Activated CD8-positive, alpha-beta memory T cell treated with anti-CD3 and anti-CD28 coated beads, Interleukin-2, amount 50 U/mL, for 4 hours (primary cell): ENCODE results near the gene TBX5.

Experiments
- DNase-seq: peaks from one replicate; pipeline ENCODE4 v3.0.0-alpha.2; 2020

Gene TBX5

GRCh38 chr12:114430306-114430705, 24.4 kb upstream of the TBX5 start:
- DNase-seq, result no peak

- DNase-seq, result no peak
Observed at GRCh38 chr12:114425031-114425626, 19.2 kb upstream of the TBX5 start.

GRCh38 chr12:114420944-114421335, 15.0 kb upstream of the TBX5 start:
- no peak for DNase-seq

GRCh38 chr12:114420182-114420943, 14.4 kb upstream of the TBX5 start:
- no peak for DNase-seq

GRCh38 chr12:114416028-114416427, 10.1 kb upstream of the TBX5 start:
- DNase-seq, result no peak

GRCh38 chr12:114415525-114415868, 9.6 kb upstream of the TBX5 start:
- DNase-seq, result no peak

- DNase-seq, result no peak
Observed at GRCh38 chr12:114414866-114415524, 9.1 kb upstream of the TBX5 start.

- DNase-seq, result no peak
Observed at GRCh38 chr12:114414031-114414865, 8.3 kb upstream of the TBX5 start.

- no peak for DNase-seq
Observed at GRCh38 chr12:114412825-114413749, 7.1 kb upstream of the TBX5 start.

- DNase-seq, result no peak
Observed at GRCh38 chr12:114412307-114412706, 6.4 kb upstream of the TBX5 start.

GRCh38 chr12:114411071-114411837, 5.3 kb upstream of the TBX5 start:
- DNase-seq, result no peak

GRCh38 chr12:114409852-114410600, 4.1 kb upstream of the TBX5 start:
- no peak for DNase-seq

GRCh38 chr12:114408886-114409851, 3.2 kb upstream of the TBX5 start:
- no peak for DNase-seq

GRCh38 chr12:114408471-114408885, 2.5 kb upstream of the TBX5 start:
- no peak for DNase-seq

- no peak for DNase-seq
Observed at GRCh38 chr12:114407842-114408411, 2.0 kb upstream of the TBX5 start.

- no peak for DNase-seq
Observed at GRCh38 chr12:114406984-114407841, 1.3 kb upstream of the TBX5 start.

- no peak for DNase-seq
Observed at GRCh38 chr12:114406316-114406983, 506 bp upstream of the TBX5 start.
